ENCODE data around the gene HEPACAM.

GRCh38 chr11:124915541-124916369, 20.1 kb downstream of the HEPACAM start:
- TF ChIP-seq CTCF (conservative IDR thresholded peaks at IDR 0.05; ENCODE audit: low read depth, low read length), result no peak
- no peak for TF ChIP-seq EZH2phosphoT487 (IDR thresholded peaks at IDR 0.05; ENCODE audit: borderline replicate concordance, low read length)
- TF ChIP-seq EZH2 (IDR thresholded peaks at IDR 0.05; ENCODE audit: low read length, unreplicated experiment), result no peak

Measured in PC-3 (cell line).